NCI-H2029 (cell line): Measurements from ENCODE around the gene GRB10.

ENCODE experiments used
- DNase-seq: peaks from one replicate; lab custom pipeline; 2025; lab: John Stamatoyannopoulos, UW

GRB10 gene

DNA sequence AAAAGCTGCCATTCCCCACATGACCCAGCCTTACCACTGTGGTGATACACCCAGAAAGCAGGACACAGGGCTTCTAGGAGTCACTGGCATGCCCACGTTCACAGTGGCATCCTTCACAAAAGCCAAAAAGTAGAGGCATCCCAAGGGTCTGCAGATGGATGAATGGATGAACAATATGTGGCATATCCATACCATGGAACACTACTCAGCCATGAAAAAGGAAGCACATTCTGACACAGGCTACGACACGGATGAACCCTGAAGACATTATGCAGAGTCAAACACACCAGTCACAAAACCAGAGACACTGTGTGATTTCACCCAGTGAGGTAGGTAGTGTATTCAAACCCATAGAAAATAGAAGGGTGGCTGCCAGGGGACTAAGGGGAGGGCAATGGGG is 112.8 kb downstream of the GRB10 start:
- DNase-seq: no peak

DNA sequence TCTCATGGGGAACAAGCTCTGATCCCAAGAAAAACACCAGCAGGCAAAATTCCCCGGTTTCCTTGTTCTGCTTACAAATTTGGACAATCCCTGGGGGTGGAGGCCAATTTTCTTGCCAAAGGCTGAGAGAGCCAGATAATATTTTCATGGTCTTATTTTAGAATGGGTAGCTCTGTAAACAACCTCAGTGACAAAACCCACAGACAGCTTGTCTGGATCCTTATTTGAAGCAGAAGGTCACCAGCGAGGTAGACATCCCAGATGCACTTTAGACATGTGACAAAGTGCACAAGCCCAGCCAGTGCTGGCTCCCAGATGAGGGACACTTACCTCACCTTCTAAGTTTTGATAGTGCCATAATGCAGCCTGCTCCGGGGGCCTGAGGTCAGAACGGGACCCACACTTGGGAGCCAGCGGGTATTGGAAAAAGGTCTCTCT is 114.9 kb downstream of the GRB10 start:
- no peak for DNase-seq

- no peak for DNase-seq
Observed at GRCh38 chr7:50667338-50667737, 115.4 kb downstream of the GRB10 start.

DNA sequence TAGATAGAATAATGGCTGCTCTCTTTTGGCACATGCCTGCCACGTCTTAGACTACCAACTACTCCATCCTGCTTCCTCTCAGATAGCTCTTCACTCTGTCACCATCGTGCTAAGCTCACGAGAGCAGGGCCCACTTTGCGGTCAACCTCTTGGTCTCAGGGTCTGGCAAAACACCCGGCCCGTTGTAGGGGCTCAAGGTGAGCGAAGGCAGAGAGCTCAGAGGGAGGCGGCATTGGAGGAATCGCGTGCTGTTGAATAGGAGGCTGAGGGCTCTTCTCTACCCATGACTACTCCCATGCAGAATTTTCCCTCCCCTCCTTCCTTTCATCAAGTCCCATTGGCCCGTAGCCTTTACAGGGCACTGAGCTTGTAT is 116.6 kb downstream of the GRB10 start:
- DNase-seq: no peak

GRCh38 chr7:50665403-50666123 is 117.1 kb downstream of the GRB10 start:
- DNase-seq: no peak

DNA sequence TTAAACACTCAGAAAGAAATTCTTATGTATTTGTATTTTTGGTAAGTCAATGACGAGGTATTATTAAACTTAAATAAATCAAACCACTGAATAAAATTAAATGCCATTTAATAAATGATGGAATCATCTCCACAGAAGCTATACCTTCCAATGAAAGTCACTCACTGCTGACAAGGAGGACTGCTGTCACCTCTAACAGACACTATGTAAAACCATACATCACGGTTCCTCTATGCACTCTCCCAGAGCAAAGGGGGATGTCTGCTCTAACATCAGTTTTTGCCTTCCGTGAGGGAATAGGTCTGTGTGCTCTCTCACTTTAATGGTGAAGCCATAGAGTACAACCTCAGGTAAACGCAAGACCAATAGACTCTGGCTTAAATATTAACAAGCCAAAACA is 117.8 kb downstream of the GRB10 start:
- no peak for DNase-seq

DNA sequence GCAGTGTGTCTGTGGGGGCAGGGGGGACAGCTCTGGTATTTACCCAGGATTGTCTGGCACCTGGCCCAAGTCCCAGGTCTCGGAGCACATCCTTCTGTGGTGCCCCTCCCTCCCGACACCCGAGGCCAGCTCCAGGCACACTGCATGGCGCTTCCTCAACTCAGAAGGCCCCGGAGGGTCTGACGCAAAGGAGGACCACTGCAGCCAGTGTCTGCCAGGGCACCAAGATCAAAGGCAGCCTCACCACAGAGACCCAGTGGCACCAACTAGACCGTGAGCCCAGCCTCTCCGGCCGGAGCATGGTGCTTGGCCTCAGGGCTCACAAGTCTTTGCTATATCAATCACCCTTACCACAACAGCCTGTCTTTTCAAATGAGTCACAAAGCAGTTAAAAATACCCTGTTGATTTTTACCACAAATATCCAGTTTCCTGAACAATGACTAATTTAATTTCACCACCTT is 118.2 kb downstream of the GRB10 start:
- no peak for DNase-seq

GRCh38 chr7:50663396-50664102 is 119.1 kb downstream of the GRB10 start:
- DNase-seq: no peak

- DNase-seq: no peak
Observed at GRCh38 chr7:50662996-50663395, 119.7 kb downstream of the GRB10 start.

GRCh38 chr7:50662041-50662694 is 120.5 kb downstream of the GRB10 start:
- no peak for DNase-seq

DNA sequence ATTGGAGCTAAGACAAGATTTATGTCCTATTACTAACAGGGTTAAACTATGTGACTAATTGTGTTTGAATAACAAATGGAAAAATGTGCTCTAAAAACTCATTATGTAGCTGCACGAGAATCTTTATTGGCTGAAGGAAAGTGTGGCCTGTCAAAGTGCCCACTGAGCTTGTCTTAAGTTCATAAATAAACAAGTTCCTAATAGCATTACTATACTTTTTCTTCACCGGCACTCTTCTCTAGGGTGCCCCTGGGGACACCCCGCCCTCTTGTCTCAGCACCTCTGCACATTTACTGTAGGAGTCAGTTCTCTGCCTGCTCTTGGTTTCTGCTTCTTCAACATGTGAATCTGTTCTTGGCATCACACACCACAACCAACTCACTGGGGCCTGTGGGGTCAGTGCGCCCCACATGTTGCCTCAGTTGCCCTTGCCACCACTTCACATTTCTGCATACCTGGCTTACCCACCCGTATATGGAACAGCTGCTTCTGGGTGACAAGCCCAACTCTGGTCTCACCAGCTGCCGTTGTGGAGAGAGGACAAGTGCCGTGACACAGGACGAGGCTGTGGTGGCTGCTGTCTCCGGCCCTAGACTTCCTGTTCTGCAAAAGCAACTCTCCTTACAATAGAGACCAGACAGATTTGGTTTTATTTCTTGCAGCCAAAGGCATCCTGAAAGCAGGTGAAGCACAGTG is 121.2 kb downstream of the GRB10 start:
- DNase-seq: peak; percentile 33

- DNase-seq: no peak
Observed at GRCh38 chr7:50660830-50661175, 121.9 kb downstream of the GRB10 start.

- DNase-seq: no peak
Observed at GRCh38 chr7:50660040-50660829, 122.5 kb downstream of the GRB10 start.

DNA sequence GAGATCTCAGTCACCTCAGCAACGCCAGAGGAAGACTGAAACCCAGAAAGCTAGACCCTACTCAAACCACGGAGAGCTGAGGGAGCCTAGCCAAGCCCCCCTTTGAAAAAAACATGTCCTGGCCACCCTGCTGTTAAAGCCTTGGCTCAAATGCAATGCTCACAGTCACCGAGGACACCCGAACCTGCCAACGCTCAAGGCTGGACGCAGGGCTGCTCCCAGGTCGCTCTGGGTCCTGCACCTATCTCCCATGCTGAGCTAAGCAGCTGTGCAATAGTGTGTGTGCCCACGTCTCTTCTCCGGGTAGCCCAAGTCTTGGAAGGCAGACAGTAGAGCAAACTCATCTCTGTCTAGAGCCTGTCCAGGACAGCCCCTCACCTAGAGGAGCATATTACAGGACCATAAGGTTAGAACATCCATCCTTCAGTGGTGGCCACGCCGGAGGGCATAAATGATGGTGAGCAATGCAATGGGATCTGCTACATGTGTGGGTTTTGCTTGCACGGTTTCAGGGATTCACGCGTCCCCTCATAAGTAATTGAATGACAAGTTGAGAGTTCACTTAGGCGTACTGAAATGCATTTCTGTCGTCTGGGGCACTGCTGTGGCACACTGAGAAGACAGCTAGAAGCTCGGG is 123.2 kb downstream of the GRB10 start:
- no peak for DNase-seq

- no peak for DNase-seq
Observed at GRCh38 chr7:50658696-50659095, 124.0 kb downstream of the GRB10 start.

DNA sequence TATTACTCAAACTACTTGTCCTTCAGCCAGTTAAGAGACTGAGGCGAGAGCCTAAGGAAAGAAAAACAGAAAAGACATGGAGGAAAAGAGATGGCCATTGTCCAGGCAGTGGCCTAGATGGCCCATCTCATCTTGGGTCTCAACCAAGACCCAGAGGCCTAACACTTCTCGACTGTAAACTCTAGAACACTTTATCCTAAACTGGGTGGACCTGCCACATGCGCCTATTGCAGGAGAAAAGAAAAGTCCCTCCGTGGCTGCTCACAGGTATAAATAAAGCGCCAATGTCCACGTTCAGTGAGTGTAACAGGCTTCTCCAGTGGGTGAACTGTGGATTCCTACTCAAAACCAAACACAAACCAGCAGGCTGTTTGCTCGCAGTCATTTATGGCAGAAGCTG is 124.8 kb downstream of the GRB10 start:
- DNase-seq: no peak

DNA sequence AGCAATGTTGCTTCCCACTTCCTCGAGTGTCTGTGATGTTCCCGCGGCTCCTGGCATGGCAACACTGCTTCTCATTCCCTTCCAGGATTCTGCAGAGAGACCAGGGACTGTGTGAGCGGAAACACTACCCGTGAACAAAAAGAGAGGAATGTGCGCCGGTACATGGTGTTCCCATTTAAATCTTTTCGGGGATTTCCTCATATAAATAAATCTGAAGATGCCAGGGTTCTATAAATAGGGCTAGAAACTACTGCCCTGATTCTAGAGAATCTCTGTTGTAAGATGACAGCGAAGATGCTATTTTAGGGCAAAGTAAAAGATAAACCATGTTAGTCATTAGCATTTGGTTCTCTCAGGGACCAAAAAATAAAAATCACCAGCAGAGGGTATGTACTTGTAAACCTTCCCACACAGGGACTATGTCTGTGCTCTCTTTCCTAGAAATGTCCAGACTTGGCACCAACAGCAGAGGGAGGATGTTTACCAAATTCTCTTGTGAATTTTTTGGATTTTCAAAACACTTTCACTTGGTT is 125.3 kb downstream of the GRB10 start:
- no peak for DNase-seq

GRCh38 chr7:50656141-50656895 is 126.4 kb downstream of the GRB10 start:
- no peak for DNase-seq

DNA sequence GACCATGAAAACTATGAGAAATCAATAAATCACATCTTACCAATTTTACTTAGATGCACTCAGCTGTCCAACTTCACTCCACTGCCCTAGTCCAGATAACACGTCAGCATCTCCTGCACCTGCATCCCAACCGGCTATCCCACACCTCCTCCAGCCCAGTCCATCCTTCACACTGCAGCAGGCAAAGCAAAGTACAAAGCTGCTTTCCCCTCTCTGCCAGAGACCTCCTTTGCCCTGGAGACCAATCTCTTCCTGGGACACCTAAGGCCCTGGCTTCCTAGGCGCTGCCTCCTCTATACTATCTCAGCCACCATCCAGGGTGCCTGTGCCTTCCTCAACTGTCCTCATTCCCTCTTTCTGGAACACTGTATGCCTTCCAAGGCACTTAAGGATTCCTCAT is 127.2 kb downstream of the GRB10 start:
- DNase-seq: no peak

DNA sequence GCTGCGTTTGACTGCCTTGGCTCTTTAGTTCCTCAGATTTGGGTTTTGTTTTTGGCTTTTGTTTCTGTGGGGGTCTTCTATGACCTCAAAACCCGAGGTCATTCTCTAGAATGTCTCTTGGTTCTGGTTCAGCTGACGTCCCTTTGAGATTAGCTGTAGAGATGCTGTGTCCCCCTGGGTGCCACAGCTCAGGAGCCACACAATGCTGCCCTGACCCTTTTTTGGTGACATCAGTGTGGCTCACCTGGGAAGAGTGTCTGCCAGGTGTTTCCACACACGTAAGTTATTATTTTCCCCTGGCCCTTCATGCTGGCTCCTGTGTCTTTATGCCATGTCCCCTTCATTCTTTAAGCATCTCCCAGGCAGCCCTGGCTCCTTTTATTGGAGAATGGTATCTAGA is 127.7 kb downstream of the GRB10 start:
- no peak for DNase-seq
